ENCODE results near the gene PRKCA. TPM values are rescaled to one million over a fixed set of nuclear protein-coding genes. Genes with fewer than 3 reads are reported as not detected.

PRKCA gene
- total and polyA plus RNA-seq, 2 of the 13 experiments (the other 11 are each of a cell fraction or from before 2014, with no cell fraction given) = 18.5 to 21.5 TPM

DNA sequence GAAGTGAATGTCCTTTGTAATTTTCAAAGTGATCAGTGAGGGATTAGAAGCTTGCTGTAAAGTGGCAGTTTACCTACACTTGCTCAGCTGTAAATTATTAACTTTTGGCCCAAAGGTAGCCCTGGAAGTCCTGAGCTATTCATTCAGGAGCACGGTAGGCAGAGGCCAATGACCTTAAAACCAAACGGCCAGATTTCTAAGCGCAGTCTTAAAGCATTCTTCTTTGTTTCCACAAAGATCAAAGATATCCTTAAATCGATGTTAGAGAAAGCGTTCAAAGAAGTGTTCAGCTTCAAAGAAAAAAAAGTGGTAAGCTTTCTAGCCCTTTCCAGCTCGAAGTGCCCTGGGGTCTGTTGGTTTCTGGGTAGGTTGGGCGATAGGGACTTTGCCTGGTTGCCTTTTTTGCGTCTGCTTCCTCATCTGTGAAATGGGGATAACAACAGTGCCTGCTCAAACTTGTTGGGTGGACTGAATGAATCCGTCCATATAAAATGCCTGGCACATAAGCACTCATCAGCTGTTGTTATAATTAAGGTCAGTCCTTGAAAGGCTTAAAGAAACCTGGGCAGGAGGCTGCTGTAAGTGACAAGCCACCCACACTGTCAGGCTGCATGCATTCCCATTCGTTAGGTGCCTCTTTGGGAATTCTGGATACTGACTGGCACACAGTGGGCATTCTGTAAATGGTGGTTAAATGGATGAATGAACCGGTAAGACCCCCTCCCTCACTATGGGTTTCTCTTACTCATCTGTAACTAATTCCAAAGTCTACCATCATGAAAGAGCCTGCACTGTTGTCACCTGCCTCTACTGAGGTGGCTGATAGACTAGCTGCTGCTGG, 113.2 kb downstream of the PRKCA start (continued):
- TF ChIP-seq, protein P1, sequence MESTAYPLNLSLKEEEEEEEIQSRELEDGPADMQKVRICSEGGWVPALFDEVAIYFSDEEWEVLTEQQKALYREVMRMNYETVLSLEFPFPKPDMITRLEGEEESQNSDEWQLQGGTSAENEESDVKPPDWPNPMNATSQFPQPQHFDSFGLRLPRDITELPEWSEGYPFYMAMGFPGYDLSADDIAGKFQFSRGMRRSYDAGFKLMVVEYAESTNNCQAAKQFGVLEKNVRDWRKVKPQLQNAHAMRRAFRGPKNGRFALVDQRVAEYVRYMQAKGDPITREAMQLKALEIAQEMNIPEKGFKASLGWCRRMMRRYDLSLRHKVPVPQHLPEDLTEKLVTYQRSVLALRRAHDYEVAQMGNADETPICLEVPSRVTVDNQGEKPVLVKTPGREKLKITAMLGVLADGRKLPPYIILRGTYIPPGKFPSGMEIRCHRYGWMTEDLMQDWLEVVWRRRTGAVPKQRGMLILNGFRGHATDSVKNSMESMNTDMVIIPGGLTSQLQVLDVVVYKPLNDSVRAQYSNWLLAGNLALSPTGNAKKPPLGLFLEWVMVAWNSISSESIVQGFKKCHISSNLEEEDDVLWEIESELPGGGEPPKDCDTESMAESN (CRISPR knock-in tag; conservative IDR thresholded peaks at IDR 0.05) = 0 out of 2 replicates have a peak, but pooled peaks have one; percentile 51
- TF ChIP-seq ZNF292 (CRISPR knock-in tag; IDR thresholded peaks at IDR 0.05; ENCODE audit: borderline replicate concordance, low read depth) = peak; percentile 83; the same call in 1 of the 2 replicates
- peak; percentile 82 for TF ChIP-seq ZNF230 (CRISPR knock-in tag; IDR thresholded peaks at IDR 0.05)
- TF ChIP-seq ZNF572 (CRISPR knock-in tag; IDR thresholded peaks at IDR 0.05) = 0 out of 2 replicates have a peak, but pooled peaks have one; percentile 9
- TF ChIP-seq ADNP (CRISPR knock-in tag; IDR thresholded peaks at IDR 0.05) = peak; percentile 90
- TF ChIP-seq YY1 (IDR thresholded peaks at IDR 0.05; ENCODE audit: insufficient read depth, insufficient replicate concordance, low read depth, low read length) = no peak
- no peak for TF ChIP-seq CREB1 (IDR thresholded peaks at IDR 0.05)
- peak; percentile 65 for TF ChIP-seq CREB1 (CRISPR knock-in tag; IDR thresholded peaks at IDR 0.05)
- TF ChIP-seq ZFP41 (CRISPR knock-in tag; IDR thresholded peaks at IDR 0.05; ENCODE audit: borderline replicate concordance) = 0 out of 2 replicates have a peak, but pooled peaks have one; percentile 58
- 0 out of 2 replicates have a peak, but pooled peaks have one; percentile 46 for TF ChIP-seq MBNL3 (CRISPR knock-in tag; conservative IDR thresholded peaks at IDR 0.05)
- TF ChIP-seq SRY (CRISPR knock-in tag; IDR thresholded peaks at IDR 0.05) = no peak
- TF ChIP-seq GTF3A (CRISPR knock-in tag; conservative IDR thresholded peaks at IDR 0.05) = no peak
- TF ChIP-seq MTA1 (CRISPR knock-in tag; IDR thresholded peaks at IDR 0.05; ENCODE audit: borderline replicate concordance) = peak; percentile 53; the same call in 1 of the 2 replicates
- no peak for TF ChIP-seq ZNF558 (CRISPR knock-in tag; IDR thresholded peaks at IDR 0.05; ENCODE audit: borderline replicate concordance)
- TF ChIP-seq HDAC1 (CRISPR knock-in tag; IDR thresholded peaks at IDR 0.05) = peak; percentile 96
- no peak for TF ChIP-seq PRPF4 (IDR thresholded peaks at IDR 0.05; ENCODE audit: low read depth, low read length, poor library complexity, severe bottlenecking)
- TF ChIP-seq, protein P2, sequence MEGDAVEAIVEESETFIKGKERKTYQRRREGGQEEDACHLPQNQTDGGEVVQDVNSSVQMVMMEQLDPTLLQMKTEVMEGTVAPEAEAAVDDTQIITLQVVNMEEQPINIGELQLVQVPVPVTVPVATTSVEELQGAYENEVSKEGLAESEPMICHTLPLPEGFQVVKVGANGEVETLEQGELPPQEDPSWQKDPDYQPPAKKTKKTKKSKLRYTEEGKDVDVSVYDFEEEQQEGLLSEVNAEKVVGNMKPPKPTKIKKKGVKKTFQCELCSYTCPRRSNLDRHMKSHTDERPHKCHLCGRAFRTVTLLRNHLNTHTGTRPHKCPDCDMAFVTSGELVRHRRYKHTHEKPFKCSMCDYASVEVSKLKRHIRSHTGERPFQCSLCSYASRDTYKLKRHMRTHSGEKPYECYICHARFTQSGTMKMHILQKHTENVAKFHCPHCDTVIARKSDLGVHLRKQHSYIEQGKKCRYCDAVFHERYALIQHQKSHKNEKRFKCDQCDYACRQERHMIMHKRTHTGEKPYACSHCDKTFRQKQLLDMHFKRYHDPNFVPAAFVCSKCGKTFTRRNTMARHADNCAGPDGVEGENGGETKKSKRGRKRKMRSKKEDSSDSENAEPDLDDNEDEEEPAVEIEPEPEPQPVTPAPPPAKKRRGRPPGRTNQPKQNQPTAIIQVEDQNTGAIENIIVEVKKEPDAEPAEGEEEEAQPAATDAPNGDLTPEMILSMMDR (CRISPR knock-in tag; IDR thresholded peaks at IDR 0.05) = no peak
- TF ChIP-seq, protein P3, sequence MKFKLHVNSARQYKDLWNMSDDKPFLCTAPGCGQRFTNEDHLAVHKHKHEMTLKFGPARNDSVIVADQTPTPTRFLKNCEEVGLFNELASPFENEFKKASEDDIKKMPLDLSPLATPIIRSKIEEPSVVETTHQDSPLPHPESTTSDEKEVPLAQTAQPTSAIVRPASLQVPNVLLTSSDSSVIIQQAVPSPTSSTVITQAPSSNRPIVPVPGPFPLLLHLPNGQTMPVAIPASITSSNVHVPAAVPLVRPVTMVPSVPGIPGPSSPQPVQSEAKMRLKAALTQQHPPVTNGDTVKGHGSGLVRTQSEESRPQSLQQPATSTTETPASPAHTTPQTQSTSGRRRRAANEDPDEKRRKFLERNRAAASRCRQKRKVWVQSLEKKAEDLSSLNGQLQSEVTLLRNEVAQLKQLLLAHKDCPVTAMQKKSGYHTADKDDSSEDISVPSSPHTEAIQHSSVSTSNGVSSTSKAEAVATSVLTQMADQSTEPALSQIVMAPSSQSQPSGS (CRISPR knock-in tag; IDR thresholded peaks at IDR 0.05) = peak; percentile 88
- TF ChIP-seq BRD4 (CRISPR knock-in tag; IDR thresholded peaks at IDR 0.05) = no peak
- TF ChIP-seq, protein P4, sequence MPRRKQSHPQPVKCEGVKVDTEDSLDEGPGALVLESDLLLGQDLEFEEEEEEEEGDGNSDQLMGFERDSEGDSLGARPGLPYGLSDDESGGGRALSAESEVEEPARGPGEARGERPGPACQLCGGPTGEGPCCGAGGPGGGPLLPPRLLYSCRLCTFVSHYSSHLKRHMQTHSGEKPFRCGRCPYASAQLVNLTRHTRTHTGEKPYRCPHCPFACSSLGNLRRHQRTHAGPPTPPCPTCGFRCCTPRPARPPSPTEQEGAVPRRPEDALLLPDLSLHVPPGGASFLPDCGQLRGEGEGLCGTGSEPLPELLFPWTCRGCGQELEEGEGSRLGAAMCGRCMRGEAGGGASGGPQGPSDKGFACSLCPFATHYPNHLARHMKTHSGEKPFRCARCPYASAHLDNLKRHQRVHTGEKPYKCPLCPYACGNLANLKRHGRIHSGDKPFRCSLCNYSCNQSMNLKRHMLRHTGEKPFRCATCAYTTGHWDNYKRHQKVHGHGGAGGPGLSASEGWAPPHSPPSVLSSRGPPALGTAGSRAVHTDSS (CRISPR knock-in tag; conservative IDR thresholded peaks at IDR 0.05) = no peak
- no peak for TF ChIP-seq RELA (CRISPR knock-in tag; IDR thresholded peaks at IDR 0.05)
- peak; percentile 70 for TF ChIP-seq HOXA3 (CRISPR knock-in tag; IDR thresholded peaks at IDR 0.05)
- TF ChIP-seq ZMAT3 (CRISPR knock-in tag; conservative IDR thresholded peaks at IDR 0.05) = no peak
- TF ChIP-seq HNRNPUL1 (IDR thresholded peaks at IDR 0.05; ENCODE audit: low read depth, low read length) = peak; percentile 96

Data from HepG2 (cell line).